HG02798 (cell line): Measurements from ENCODE around the gene CRYBB1.

Experiments used
- ATAC-seq: cut with Tn5 transposase; IDR thresholded peaks from one replicate; pipeline ENCODE4 v1.9.1; 2021; ENCODE audit warnings: mild to moderate bottlenecking; ENCODE audit not compliant: unreplicated experiment, poor library complexity

Gene CRYBB1

DNA sequence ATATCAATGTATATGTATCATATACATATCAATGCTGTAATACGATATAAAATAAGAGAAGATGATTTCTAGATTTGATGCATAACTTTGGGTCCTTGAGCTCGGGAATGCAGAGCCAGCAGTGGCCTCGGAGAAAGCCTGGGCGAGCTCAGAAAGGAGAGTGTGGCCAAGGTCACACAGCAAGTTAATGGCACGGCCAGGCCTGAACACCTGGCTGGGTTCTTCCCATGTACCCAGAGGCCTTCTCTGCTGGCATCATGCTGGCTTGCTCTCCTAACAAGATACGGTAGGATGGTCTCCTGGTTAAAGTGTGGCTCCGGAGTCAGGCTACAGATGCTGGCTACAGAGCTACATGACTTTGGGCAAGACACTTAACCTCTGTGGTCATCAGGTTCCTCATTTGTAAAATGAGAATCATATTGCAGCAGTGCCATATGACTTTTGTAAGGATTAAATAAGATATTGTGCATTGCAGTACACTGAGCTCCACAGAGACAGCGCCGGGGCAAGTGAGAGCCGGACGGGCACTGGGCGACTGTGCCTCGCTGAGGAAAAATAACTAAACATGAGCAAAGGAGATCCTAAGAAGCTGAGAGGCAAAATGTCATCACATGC lies 57.8 kb downstream of the CRYBB1 start:
- no peak for ATAC-seq

DNA sequence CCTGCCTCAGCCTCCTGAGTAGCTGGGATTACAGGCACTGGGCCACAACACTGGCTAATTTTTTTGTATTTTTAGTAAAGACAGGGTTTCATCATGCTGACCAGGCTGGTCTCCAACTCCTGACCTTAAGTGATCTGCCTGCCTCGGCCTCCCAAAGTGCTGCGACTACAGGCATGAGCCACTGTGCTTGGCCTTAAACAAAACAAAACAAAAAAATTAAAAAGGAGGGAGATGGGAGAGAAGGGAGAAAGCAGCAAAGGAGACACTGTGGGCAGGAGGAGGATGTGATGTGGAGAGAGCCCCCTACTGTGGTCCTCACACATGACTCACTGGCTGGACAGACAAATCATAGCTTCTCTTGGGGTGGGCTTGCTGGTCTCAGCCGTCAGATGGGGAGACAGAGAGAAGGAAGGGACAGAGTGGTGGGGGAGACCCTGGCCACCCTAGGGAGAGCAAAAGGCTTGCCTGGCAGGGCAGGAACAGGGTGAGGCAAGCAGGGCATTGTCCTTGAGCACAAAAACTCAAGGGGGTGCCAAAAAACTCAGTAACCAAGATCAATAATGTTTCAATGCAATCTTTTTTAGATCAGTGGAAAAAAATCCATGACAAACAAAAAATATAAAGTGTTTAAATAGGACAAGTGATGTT lies 59.5 kb downstream of the CRYBB1 start:
- no peak for ATAC-seq

- no peak for ATAC-seq
These were observed 60.9 kb downstream of the CRYBB1 start for GRCh38 chr22:26556904-26557303.

- no peak for ATAC-seq
These were observed 62.3 kb downstream of the CRYBB1 start for GRCh38 chr22:26555478-26555877.

DNA sequence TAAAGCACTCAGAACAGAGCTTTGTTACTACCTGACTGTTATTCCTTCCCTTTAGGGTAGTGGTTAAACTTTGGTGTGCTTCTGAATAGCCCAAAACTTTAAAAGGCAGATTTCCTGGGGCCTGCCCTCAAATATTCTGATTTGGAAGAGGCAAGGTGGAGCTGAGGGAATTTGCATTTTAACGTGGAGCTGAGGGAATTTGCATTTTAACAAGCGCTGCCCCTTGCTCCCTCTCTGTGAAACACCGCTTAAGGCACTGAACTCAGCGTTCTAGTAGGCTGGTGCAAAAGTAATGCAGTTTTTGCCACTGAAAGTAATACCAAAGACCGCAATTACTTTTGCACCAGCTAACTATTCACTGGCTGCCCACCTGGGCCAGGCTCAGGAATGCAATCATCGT lies 62.9 kb downstream of the CRYBB1 start:
- no peak for ATAC-seq

- no peak for ATAC-seq
These were observed 64.6 kb downstream of the CRYBB1 start for GRCh38 chr22:26553056-26553752.

GRCh38 chr22:26552466-26552865 lies 65.4 kb downstream of the CRYBB1 start:
- ATAC-seq = no peak

GRCh38 chr22:26551568-26551967 lies 66.3 kb downstream of the CRYBB1 start:
- ATAC-seq = no peak

DNA sequence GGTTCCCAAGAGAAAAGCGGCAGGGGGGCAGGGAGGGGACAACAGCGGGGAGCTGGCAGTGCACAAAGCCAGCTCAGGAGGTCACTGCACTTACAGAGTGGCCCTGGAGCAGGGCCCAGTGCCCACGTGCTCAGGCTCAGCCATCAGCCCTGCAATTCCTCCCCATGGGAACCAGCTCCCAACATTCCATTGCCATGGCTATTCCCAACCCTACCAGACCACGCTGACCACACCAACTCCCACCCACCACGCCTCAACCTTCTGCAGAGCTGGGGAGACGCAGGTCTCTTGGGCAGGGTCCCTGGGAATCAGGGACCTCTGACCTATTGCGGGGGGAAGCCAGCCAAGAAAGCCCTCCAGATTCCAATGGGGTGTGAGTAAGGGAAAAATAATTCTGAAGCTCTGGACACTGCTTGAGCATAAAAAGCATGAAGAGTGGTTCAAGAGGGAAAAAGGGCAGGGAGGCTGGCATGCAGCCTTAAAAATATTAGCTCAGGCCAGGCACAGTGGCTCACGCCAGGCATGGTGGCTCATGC lies 67.3 kb downstream of the CRYBB1 start:
- ATAC-seq = no peak

DNA sequence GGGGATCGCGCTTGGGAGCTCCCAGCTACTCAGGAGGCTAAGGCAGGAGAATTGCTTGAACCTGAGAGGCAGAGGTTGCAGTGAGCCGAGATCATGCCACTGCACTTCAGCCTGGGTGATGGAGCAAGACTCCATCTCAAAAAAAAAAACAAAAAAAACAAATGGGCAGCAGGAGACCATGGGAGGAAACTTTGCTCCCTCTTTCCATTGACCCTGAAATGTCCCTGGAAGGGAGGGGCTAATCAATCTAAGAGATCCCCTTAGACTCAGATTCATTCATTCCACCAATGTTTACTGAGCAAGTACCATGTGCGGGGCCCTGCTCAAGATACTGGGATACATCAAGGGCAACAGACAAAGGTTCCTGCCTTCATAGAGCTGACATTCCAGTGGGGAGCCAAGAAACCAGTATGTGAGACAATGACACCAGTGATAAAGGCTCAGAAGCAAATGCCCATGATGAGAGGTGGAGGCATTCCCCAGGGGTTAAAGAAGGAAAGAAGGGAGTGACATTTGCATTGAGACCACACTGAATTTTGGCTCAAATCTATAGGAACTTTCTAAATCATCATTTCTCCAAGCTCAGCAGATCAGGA lies 67.8 kb downstream of the CRYBB1 start:
- ATAC-seq = no peak
